Vagina (tissue), 2 donors: ENCODE data around the gene PCSK5.

ENCODE experiments used
- CTCF ChIP-seq, 3 experiments: fragments of 450-650 bp in 2 of 3; fragments of 200-600 bp in 1 of 3; sonication (generic) in 1 of 3; IDR thresholded peaks; one replicate each; pipeline ENCODE4 v1.5.1; 2017 to 2019; ENCODE audit warnings: antibody characterized with exemption in 3 of 3, mild to moderate bottlenecking in 2 of 3, moderate library complexity in 2 of 3
- POLR2A ChIP-seq, 2 donors: fragments of 450-650 bp; IDR thresholded peaks; one replicate each; pipeline ENCODE4 v1.6.1; 2017; ENCODE audit warnings: antibody characterized with exemption in 2 of 2, mild to moderate bottlenecking in 2 of 2, moderate library complexity in 2 of 2

GRCh38 chr9:76032038-76032796, 141.7 kb downstream of the PCSK5 start:
- TF ChIP-seq CTCF (IDR thresholded peaks at IDR 0.05) (no peak), POLR2A (IDR thresholded peaks at IDR 0.05) (no peak)
